Measurements from ENCODE around the gene NRP1. TPM values are rescaled to one million over a fixed set of nuclear protein-coding genes. Genes with fewer than 3 reads are reported as not detected.
A peak's percentile ranks its signal among the peaks of the same experiment; 100 is the strongest.

NRP1 gene
- total RNA-seq, 6 experiments from 2014 or later: 14.7 to 61.7 (median 29.5) TPM

GRCh38 chr10:33183655-33184054, 150.8 kb downstream of the NRP1 start:
- intact Hi-C loops (cut with DNase I): no loop called here
- H3K36me3 ChIP-seq: peaks cover 0 to 20% (median 4%) of the 10 kb centered on the region in 4 donors
- H3K27ac ChIP-seq: no peak overlapping the region
- DNase-seq (no peak), ATAC-seq (no peak)
- H3K27me3 ChIP-seq: no peaks in the 10 kb centered on the region
- no peaks in the 10 kb centered on the region for H3K9me3 ChIP-seq
- peaks cover 0 to 29% (median 2%) of the 10 kb centered on the region in 4 donors for H3K4me1 ChIP-seq
- TF ChIP-seq POLR2A (IDR thresholded peaks at IDR 0.05) (no peak), CTCF (IDR thresholded peaks at IDR 0.05) (no peak)
- no peak overlapping the region for H3K4me3 ChIP-seq
- WGBS (ENCODE audit: insufficient coverage, low coverage, low lambda C conversion rate, missing lambda C conversion rate): 42% methylated on average over 1 of the region's 1 CpG

- WGBS (ENCODE audit: insufficient coverage, low coverage, low lambda C conversion rate, missing lambda C conversion rate): 70% methylated on average over 3 of the region's 3 CpGs
- intact Hi-C loops (cut with DNase I): no loop called here
- peaks cover 0 to 20% (median 3%) of the 10 kb centered on the region in 4 donors for H3K36me3 ChIP-seq
- peaks cover 0 to 32% (median 2%) of the 10 kb centered on the region in 4 donors for H3K4me1 ChIP-seq
- H3K4me3 ChIP-seq: no peak overlapping the region
- no peak for TF ChIP-seq CTCF (IDR thresholded peaks at IDR 0.05)
- no peak for TF ChIP-seq POLR2A (IDR thresholded peaks at IDR 0.05)
- H3K27me3 ChIP-seq: no peaks in the 10 kb centered on the region
- H3K9me3 ChIP-seq: no peaks in the 10 kb centered on the region
- ATAC-seq: peak in 1 of 4 donors; percentile 9
- DNase-seq: no peak
- peak overlapping the region in 1 of 3 donors; percentile 36 for H3K27ac ChIP-seq
Observed at GRCh38 chr10:33180921-33181320, 153.5 kb downstream of the NRP1 start.

GRCh38 chr10:33180390-33180789, 154.1 kb downstream of the NRP1 start:
- Histone ChIP-seq H3K9me3 (no peaks in the 10 kb centered on the region), H3K27ac (peak overlapping the region in 1 of 3 donors; percentile 36), H3K4me3 (no peak overlapping the region), H3K36me3 (peaks cover 0 to 18% (median under 1%) of the 10 kb centered on the region in 4 donors), H3K4me1 (peaks cover 0 to 32% (median 2%) of the 10 kb centered on the region in 4 donors), H3K27me3 (no peaks in the 10 kb centered on the region)
- WGBS (ENCODE audit: insufficient coverage, low coverage, low lambda C conversion rate, missing lambda C conversion rate): 73% methylated on average over 5 of the region's 5 CpGs
- intact Hi-C loops (cut with DNase I): no loop called here
- DNase-seq (no peak), ATAC-seq (peak in 3 of 4 donors; percentile 18 to 87 (median 85))
- TF ChIP-seq CTCF (IDR thresholded peaks at IDR 0.05) (no peak), POLR2A (IDR thresholded peaks at IDR 0.05) (no peak)

- Histone ChIP-seq H3K27me3 (no peaks in the 10 kb centered on the region), H3K4me1 (peaks cover 0 to 32% (median 2%) of the 10 kb centered on the region in 4 donors), H3K9me3 (no peaks in the 10 kb centered on the region), H3K27ac (peak overlapping the region in 1 of 3 donors; percentile 27), H3K36me3 (peaks cover 0 to 11% (median 0%) of the 10 kb centered on the region in 4 donors), H3K4me3 (no peak overlapping the region)
- no peak for DNase-seq
- TF ChIP-seq POLR2A (IDR thresholded peaks at IDR 0.05) (no peak), CTCF (IDR thresholded peaks at IDR 0.05) (no peak)
- intact Hi-C loops (cut with DNase I): no loop called here
- no peak for ATAC-seq
- WGBS (ENCODE audit: insufficient coverage, low coverage, low lambda C conversion rate, missing lambda C conversion rate): 63% methylated on average over 7 of the region's 8 CpGs
Observed at GRCh38 chr10:33179067-33179466, 155.4 kb downstream of the NRP1 start.
